ENCODE data around the gene CD160. TPM values are rescaled to one million over a fixed set of nuclear protein-coding genes. Genes with fewer than 3 reads are reported as not detected.
A peak's percentile ranks its signal among the peaks of the same experiment; 100 is the strongest.
"Not testable (repeated sequence)": the region's sequence is repeated elsewhere in the genome, so short reads cannot be mapped to it uniquely, and the experiment has no call there.

The CD160 gene
- total RNA-seq, 1 experiment from 2014 or later, result not detected

GRCh38 chr1:145717833-145718232 lies 1.5 kb upstream of the CD160 start:
- Histone ChIP-seq H3K4me1 (ENCODE audit: control insufficient read depth, insufficient read depth, low read length) (peaks cover 22% of the 10 kb centered on the region), H3K27me3 (ENCODE audit: control insufficient read depth, insufficient read depth, low read length) (no peaks in the 10 kb centered on the region), H3K4me3 (ENCODE audit: low read depth in 2 of 2, low read length in 2 of 2) (no peak overlapping the region), H3K9me3 (ENCODE audit: control insufficient read depth, insufficient read depth, low read depth, low read length) (no peaks in the 10 kb centered on the region), H3K36me3 (ENCODE audit: control insufficient read depth, insufficient read depth, low read length) (no peaks in the 10 kb centered on the region), H3K27ac (ENCODE audit: low read length) (0 out of 2 replicates have a peak overlapping the region, but pooled peaks have one; percentile 13)
- in situ Hi-C loops (cut with HindIII; ENCODE audit: low pct_unique_long_range_greater_than_20kb, low sequenced_read_pairs), result no loop called here
- POLR2A ChIA-PET, result no interaction called here
- ATAC-seq (no peak), DNase-seq (ENCODE audit: low read depth, low spot score) (no peak)
- TF ChIP-seq TCF7L2 (IDR thresholded peaks at IDR 0.05; ENCODE audit: low read depth, low read length) (no peak), CTCF (IDR thresholded peaks at IDR 0.05) (no peak), REST (IDR thresholded peaks at IDR 0.05; ENCODE audit: insufficient read depth in 1 of 2, low read depth in 2 of 2, low read length in 1 of 2) (no peak), SIN3A (IDR thresholded peaks at IDR 0.05; ENCODE audit: borderline replicate concordance, insufficient read depth, low read depth, low read length) (no peak), POLR2AphosphoS5 (IDR thresholded peaks at IDR 0.05; ENCODE audit: low read depth, low read length) (no peak)
- CTCF ChIA-PET, result no interaction called here
- intact Hi-C loops (cut with micrococcal nuclease; ENCODE audit: unreplicated experiment), result no loop called here
- no TSS peak for BruUV-seq (replicated peaks)

GRCh38 chr1:145718465-145718864 lies 834 bp upstream of the CD160 start:
- in situ Hi-C loops (cut with HindIII; ENCODE audit: low pct_unique_long_range_greater_than_20kb, low sequenced_read_pairs); H3K4me3 ChIP-seq (ENCODE audit: low read depth in 2 of 2, low read length in 2 of 2); ATAC-seq; H3K9me3 ChIP-seq (ENCODE audit: control insufficient read depth, insufficient read depth, low read depth, low read length); H3K36me3 ChIP-seq (ENCODE audit: control insufficient read depth, insufficient read depth, low read length); intact Hi-C loops (cut with micrococcal nuclease; ENCODE audit: unreplicated experiment); H3K27me3 ChIP-seq (ENCODE audit: control insufficient read depth, insufficient read depth, low read length); POLR2A ChIA-PET; DNase-seq (ENCODE audit: low read depth, low spot score); CTCF ChIA-PET; H3K27ac ChIP-seq (ENCODE audit: low read length); BruUV-seq (replicated peaks): not testable (repeated sequence)
- peaks cover 22% of the 10 kb centered on the region for H3K4me1 ChIP-seq (ENCODE audit: control insufficient read depth, insufficient read depth, low read length)

DNA sequence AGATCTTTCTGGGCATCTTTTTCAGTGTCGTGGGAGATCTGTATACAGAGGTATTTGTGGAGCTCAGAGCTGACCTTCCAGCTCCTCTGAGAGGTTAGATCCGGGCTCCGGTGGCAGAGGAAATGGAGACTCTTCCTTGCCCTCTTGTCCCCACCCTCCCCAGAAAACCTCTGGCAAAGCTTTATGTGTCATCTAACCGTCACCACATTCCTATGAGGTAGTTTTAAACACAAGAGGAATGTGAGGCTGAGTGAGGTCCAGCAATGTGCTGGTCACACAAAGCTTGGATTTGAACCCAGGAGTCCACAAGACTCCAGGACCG lies 1.2 kb downstream of the CD160 start:
- TF ChIP-seq TCF7L2 (IDR thresholded peaks at IDR 0.05; ENCODE audit: low read depth, low read length) (no peak), SIN3A (IDR thresholded peaks at IDR 0.05; ENCODE audit: borderline replicate concordance, insufficient read depth, low read depth, low read length) (no peak), REST (IDR thresholded peaks at IDR 0.05; ENCODE audit: insufficient read depth in 1 of 2, low read depth in 2 of 2, low read length in 1 of 2) (no peak), POLR2AphosphoS5 (IDR thresholded peaks at IDR 0.05; ENCODE audit: low read depth, low read length) (no peak), CTCF (IDR thresholded peaks at IDR 0.05) (no peak)
- intact Hi-C loops (cut with micrococcal nuclease; ENCODE audit: unreplicated experiment) (no loop called here), in situ Hi-C loops (cut with HindIII; ENCODE audit: low pct_unique_long_range_greater_than_20kb, low sequenced_read_pairs) (no loop called here)
- ChIA-PET POLR2A (interaction anchor here (0.6 kb wide), 1 partner anchor 103 kb away, joined by 3 read pairs; the partner anchor contains the start of genes POLR3C and RNF115), CTCF (interaction anchor here (0.5 kb wide), 1 partner anchor 9 kb away, joined by 3 read pairs; no protein-coding TSS in a partner anchor)
- ATAC-seq (peak; percentile 76), DNase-seq (ENCODE audit: low read depth, low spot score) (peak; percentile 30)
- Histone ChIP-seq H3K36me3 (ENCODE audit: control insufficient read depth, insufficient read depth, low read length) (no peaks in the 10 kb centered on the region), H3K27me3 (ENCODE audit: control insufficient read depth, insufficient read depth, low read length) (no peaks in the 10 kb centered on the region), H3K9me3 (ENCODE audit: control insufficient read depth, insufficient read depth, low read depth, low read length) (no peaks in the 10 kb centered on the region), H3K4me1 (ENCODE audit: control insufficient read depth, insufficient read depth, low read length) (peaks cover 19% of the 10 kb centered on the region), H3K27ac (ENCODE audit: low read length) (peak overlapping the region; percentile 55), H3K4me3 (ENCODE audit: low read depth in 2 of 2, low read length in 2 of 2) (peak overlapping the region in 1 of 2 experiments; percentile 53; a peak in 3 of 4 replicates)
- no TSS peak for BruUV-seq (replicated peaks)
